Stimulated activated CD4-positive, alpha-beta T cell treated with anti-CD3 and anti-CD28 coated beads, Interleukin-1b, Interleukin-23, amount 100 ng/mL, for 48 hours (primary cell): Measurements from ENCODE around the gene GRK2.
"Not testable (repeated sequence)": the region's sequence is repeated elsewhere in the genome, so short reads cannot be mapped to it uniquely, and the experiment has no call there.

Experiments
- DNase-seq: peaks from one replicate; pipeline ENCODE4 v3.0.0-alpha.2; 2020

GRK2 gene

DNA sequence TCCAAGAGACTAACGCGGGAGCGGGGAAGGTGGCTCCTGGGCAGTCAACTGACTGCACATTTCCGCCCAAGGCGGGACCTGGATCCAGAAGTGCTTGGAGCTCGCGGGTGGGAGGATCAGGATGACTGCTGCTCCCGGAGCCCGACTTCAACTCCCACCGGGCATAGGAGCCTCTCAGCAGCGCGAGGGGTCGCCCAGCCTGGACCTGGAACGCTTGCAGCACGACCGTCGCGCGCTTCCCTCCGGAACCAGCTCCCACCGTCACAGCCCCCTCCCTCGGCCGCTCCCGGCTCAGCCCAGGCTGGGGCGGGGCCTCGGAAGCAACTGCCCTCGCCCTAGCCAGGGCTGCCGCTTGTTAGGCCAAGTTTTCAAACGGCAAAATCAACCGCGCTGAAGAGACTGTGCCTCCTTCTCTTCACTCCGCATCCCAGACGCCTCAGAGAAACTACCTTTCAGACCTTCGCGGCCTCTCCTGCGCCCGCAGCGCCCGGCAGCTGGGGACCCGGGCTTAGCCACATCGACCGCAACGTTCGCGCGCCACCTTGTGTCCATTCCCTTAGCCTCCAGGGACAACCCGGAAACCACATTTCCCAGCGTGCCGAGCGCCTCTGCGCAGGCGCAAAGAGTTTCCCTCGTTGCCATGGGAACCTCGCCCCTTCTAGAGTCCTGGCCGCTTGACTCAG is 51.1 kb downstream of the GRK2 start:
- peak; percentile 98 for DNase-seq

- no peak for DNase-seq
Measured at GRCh38 chr11:67317888-67318555, 51.7 kb downstream of the GRK2 start.

DNA sequence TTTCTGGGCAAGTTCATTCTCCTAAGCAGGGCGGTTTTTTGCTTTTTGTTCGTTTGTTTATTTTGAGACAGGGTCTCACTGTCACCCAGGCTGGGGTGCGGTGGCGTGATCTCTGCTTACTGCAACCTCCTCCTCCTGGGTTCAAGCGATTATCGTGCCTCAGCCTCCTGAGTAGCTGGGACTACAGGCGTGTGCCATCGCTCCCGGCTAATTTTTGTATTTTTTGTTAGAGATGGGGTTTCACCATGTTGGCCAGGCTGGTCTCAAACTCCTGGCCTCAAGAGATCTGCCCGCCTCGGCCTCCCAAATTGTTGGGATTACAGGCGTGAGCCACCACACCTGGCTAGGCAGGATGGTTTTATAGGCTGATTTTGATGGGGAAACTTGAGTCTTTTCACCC is 52.6 kb downstream of the GRK2 start:
- not testable (repeated sequence) for DNase-seq

DNA sequence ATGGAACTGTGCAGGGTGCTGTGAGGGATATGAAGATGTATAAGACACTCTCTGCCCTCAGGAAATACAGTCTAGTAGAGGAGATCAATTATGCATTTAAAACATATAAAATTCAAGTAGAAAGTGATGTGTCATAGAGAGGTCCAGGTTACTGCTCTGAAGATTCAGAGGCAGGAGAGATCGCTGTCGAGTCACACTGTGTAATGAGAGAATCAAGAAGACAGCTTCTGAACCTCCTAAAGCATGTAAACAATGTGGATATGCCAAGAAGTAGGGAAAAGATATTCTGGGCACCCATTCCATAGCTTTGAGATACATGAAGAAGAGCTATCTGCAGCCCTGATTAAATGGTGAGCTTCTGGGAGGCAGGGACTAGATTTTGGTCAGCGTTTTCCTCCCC is 53.7 kb downstream of the GRK2 start:
- no peak for DNase-seq

DNA sequence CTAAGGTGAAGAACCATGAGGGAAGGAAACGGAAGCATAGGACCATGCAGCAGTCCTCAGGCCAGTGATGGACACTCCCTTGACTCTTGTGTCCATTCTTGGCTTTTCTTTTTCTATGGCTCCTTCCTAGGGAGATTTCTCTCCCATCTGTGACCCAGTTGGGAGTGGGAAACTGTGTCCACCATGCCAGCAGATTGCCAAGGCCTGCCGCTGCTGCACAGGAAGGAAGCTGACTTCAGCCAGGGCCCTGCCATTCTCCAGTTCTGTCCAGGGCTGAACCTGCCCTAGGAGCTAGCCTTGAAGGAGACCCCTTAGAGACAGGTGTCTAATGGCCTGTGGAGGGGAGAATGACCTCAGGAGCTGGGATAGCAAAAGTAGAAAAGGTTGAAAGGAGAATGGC is 54.4 kb downstream of the GRK2 start:
- no peak for DNase-seq

GRCh38 chr11:67321313-67321871 is 55.1 kb downstream of the GRK2 start:
- DNase-seq = no peak

DNA sequence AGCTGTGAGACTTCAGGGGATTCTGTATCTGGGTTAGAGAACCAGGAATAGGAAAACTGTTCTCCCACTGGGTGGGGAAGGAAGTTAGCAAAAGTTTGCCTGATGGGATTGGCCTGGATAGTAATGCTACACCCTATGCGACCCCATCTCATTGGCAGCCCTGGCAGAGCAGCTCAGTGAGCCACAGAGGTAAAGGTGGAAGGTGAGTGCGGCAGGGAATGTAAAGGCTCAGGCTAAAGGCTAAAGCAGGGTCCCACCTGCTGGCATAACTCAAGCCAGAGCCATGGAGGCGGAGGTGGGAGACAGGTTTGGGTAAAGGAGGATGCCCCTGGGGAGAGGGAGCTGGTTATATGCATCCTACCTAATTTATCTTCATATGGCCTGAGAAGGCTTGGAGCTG is 55.8 kb downstream of the GRK2 start:
- no peak for DNase-seq

DNA sequence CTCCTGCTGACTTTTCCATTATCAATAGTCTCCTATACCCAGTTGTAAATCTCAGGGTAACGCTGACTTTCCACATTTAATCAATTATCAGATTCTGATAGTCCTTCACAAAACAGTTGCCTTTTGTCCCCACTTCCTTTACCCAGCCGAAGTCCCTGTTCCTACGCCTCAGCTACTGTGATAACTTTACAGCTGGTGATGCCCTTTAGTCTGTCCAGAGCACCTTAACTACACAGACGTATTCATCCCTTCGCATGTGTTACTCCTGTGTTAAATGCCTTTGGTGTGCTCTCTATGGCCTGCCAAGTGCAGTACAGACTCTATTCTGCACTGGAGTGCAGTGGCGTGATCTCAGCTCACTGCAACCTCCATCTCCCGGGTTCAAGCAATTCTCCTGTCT is 57.3 kb downstream of the GRK2 start:
- no peak for DNase-seq

DNA sequence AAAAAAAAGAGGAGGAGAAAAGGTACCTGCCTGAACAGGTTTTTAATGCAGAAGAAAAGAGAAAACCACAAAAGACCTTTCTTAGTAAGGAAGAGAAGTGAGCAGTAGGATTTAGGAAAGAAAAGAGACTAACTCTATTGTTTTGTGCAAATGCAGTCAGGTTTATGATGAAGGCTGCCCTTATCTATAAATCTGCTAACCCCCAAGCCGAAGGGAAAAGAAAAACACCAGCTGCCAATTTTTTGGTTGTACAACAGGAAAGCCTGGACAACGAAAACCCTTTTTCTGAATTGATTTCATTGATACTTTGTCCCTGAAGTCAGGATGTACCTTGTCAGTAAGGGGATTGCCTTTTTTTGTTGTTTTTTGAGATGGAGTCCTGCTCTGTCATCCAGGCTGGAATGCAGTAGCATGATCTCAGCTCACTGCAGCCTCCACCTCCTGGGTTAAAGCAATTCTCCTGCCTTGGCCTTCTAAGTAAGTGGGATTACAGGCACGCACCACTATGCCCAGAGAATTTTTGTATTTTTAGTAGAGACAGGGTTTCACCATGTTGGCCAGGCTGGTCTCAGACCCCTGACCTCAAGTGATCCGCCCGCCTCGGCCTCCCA is 65.9 kb downstream of the GRK2 start:
- DNase-seq = no peak
